Ascending aorta (tissue), 2 donors: ENCODE measurements around the gene KRT25. TPM values are rescaled to one million over a fixed set of nuclear protein-coding genes. Genes with fewer than 3 reads are reported as not detected.

ENCODE experiments used
- DNase-seq, 2 donors: peaks; one replicate each; pipeline ENCODE4 v3.0.0-alpha.2; 2019; ENCODE audit warnings: low spot score in 2 of 2
- H3K27ac ChIP-seq, 2 donors: fragments of 200-600 bp; sonication (generic); one replicate each; pipeline ENCODE4 v1.5.1; 2016 to 2017; ENCODE audit warnings: mild to moderate bottlenecking in 1 of 2
- H3K27me3 ChIP-seq: fragments of 200-600 bp; sonication (generic); one replicate; pipeline ENCODE4 v1.5.1; 2017
- H3K36me3 ChIP-seq, 2 donors: fragments of 200-600 bp; sonication (generic); one replicate each; pipeline ENCODE4 v1.5.1; 2016
- H3K4me1 ChIP-seq, 2 donors: fragments of 200-600 bp; sonication (generic); one replicate each; pipeline ENCODE4 v1.5.1; 2016 to 2017; ENCODE audit warnings: mild to moderate bottlenecking in 1 of 2
- H3K4me3 ChIP-seq, 2 donors: fragments of 200-600 bp; sonication (generic); one replicate each; pipeline ENCODE4 v1.5.1; 2016 to 2017; ENCODE audit warnings: mild to moderate bottlenecking in 1 of 2
- H3K9me3 ChIP-seq, 2 donors: fragments of 200-600 bp; sonication (generic); one replicate each; pipeline ENCODE4 v1.5.1; 2016
- CTCF ChIP-seq, 3 experiments: fragments of 200-600 bp in 2 of 3; fragments of 450-650 bp in 1 of 3; sonication (generic) in 2 of 3; IDR thresholded peaks; one replicate each; pipeline ENCODE4 v1.5.1; 2016 to 2019; ENCODE audit warnings: antibody characterized with exemption in 3 of 3, mild to moderate bottlenecking in 1 of 3, moderate library complexity in 1 of 3
- intact Hi-C: fragments of 100-400 bp; cut with DNase I; formaldehyde crosslinking; loops from one replicate; pipeline ENCODE4 v1.15.1; 2023
- total RNA-seq: library from RNA; depleted of rRNA; stranded (reverse); fragments of >200 nt; gene quantifications from one replicate; pipeline ENCODE4 v1.1.0, GENCODE V29; 2016

Gene KRT25
- total RNA-seq, 1 donor from 2014 or later: not detected

GRCh38 chr17:40796846-40797245 is 41.7 kb upstream of the KRT25 start:
- intact Hi-C loops: no loop called here
- no peaks in the 10 kb centered on the region for H3K27me3 ChIP-seq
- no peak overlapping the region for H3K27ac ChIP-seq
- no peaks in the 10 kb centered on the region for H3K4me1 ChIP-seq
- H3K9me3 ChIP-seq: no peaks in the 10 kb centered on the region
- no peak for DNase-seq
- H3K4me3 ChIP-seq: no peak overlapping the region
- no peak for TF ChIP-seq CTCF (IDR thresholded peaks at IDR 0.05)
- no peaks in the 10 kb centered on the region for H3K36me3 ChIP-seq

- intact Hi-C loops: no loop called here
- no peaks in the 10 kb centered on the region for H3K27me3 ChIP-seq
Observed at GRCh38 chr17:40795019-40795667, 40.0 kb upstream of the KRT25 start.

GRCh38 chr17:40794466-40794865 is 39.3 kb upstream of the KRT25 start:
- DNase-seq: no peak
- TF ChIP-seq CTCF (IDR thresholded peaks at IDR 0.05): no peak
- intact Hi-C loops: loop anchor here (5.0 kb wide), 1 partner anchor 172 kb away; no protein-coding TSS in a partner anchor
- Histone ChIP-seq H3K27ac (no peak overlapping the region), H3K4me1 (no peaks in the 10 kb centered on the region), H3K4me3 (no peak overlapping the region), H3K27me3 (no peaks in the 10 kb centered on the region), H3K9me3 (no peaks in the 10 kb centered on the region), H3K36me3 (no peaks in the 10 kb centered on the region)

More at GRCh38 chr17:40795019-40795667, 40.0 kb upstream of the KRT25 start:
- H3K4me1 ChIP-seq: no peaks in the 10 kb centered on the region
- H3K9me3 ChIP-seq: no peaks in the 10 kb centered on the region
- no peaks in the 10 kb centered on the region for H3K36me3 ChIP-seq
- H3K27ac ChIP-seq: no peak overlapping the region
- no peak overlapping the region for H3K4me3 ChIP-seq
- TF ChIP-seq CTCF (IDR thresholded peaks at IDR 0.05): no peak
- DNase-seq: no peak

DNA sequence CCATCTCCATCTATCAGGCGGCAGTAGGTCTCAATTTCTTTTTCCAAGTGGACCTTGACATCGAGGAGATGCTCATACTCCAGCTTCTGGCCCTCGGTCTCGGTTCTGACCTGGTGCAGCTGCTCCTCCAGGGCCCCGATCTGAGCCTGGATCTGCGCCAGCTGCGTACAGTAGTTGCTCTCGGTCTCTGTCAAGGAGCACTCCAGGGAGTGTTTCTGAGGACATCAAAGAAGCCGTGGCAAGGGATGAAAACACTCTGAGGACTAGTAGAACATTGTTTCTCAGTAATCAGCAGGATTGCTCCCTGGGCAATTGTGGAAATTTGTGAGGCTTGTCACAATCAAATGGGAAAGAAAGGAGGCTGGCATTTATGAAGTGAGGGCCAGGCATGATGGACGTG is 38.7 kb upstream of the KRT25 start:
- Histone ChIP-seq H3K27me3 (no peaks in the 10 kb centered on the region), H3K4me3 (no peak overlapping the region), H3K27ac (no peak overlapping the region), H3K4me1 (no peaks in the 10 kb centered on the region), H3K9me3 (no peaks in the 10 kb centered on the region), H3K36me3 (no peaks in the 10 kb centered on the region)
- no peak for DNase-seq
- no peak for TF ChIP-seq CTCF (IDR thresholded peaks at IDR 0.05)
- intact Hi-C loops: loop anchor here (5.0 kb wide), 1 partner anchor 172 kb away; no protein-coding TSS in a partner anchor

DNA sequence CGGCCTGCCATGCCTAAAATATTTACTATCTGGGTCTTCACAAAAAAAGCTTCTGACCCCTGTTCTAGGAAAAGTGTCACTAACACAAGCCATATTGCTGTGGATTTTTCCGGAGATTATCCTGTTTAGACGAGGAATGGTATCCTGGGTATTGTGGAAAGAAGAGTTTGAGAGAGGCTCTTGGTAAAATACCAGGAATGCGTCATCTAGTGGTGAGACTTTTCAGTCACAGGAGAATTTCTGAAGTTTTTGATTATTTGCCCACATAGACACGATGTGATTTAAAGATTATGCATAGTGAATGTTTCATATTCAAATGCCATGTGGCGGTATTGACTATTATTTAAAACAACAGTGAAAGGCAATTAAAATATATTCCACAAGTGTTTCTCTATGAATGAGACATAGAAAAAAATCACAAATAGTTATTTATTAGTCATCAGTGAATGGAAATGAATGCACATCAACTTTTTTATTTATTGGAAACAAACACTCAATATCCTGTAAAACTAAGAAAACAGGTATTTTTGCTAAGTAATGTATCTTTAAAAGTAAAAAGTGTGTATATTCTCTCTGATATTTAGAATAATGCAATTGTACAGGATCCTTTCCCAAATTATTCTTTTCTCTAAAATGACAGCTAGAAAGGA is 36.8 kb upstream of the KRT25 start:
- peak; percentile 12 to 38 (median 31) for TF ChIP-seq CTCF (IDR thresholded peaks at IDR 0.05)
- no peaks in the 10 kb centered on the region for H3K9me3 ChIP-seq
- no peaks in the 10 kb centered on the region for H3K4me1 ChIP-seq
- H3K36me3 ChIP-seq: no peaks in the 10 kb centered on the region
- H3K4me3 ChIP-seq: no peak overlapping the region
- no peaks in the 10 kb centered on the region for H3K27me3 ChIP-seq
- H3K27ac ChIP-seq: no peak overlapping the region
- intact Hi-C loops: loop anchor here (5.0 kb wide), 1 partner anchor 170 kb away; no protein-coding TSS in a partner anchor
- DNase-seq: no peak
